ENCODE results near the gene EMC10.
"Not testable (repeated sequence)": the region's sequence is repeated elsewhere in the genome, so short reads cannot be mapped to it uniquely, and the experiment has no call there.

EMC10 gene

DNA sequence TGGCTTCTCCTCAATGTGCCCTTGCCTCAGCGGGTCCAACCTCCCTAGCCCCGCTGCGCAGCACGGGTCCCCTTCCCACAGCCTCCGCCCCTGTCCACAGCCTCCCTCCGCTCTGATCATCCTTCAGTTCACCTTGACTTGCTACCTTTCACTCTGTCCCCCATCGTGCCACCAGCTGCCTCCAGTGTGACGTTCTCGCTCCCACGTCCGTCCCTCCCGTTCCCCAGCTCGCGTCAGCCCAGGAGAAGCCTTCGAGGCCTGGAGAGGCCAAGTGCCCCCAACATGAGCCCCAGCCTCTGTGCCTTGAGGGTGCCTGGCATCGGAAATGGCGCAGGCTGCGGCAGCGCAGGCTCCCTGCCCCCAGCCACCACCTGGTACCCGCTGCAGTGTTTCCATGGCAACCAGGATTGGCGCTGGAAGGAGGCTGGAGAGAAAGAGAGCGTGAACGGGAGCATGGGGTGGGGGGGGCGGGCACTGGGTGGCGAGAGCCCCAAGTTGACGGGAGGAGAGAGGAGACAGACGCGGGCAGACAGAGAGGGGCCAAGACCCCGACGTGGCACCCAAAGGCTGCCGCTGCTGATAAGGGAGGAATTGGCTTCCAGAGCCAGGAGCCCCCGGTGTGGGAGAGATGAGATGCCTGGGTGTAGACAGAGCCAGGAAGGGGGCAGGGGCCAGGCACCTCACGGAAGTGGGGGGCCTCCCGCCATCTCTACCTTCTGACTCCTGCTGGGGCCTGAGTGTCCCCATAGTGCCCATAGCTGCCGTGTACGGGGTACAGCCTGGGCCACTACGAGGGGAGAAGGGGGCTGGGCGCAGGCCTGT is 38.2 kb downstream of the EMC10 start:
- DNase-seq (ENCODE audit: low read depth): no peak

DNA sequence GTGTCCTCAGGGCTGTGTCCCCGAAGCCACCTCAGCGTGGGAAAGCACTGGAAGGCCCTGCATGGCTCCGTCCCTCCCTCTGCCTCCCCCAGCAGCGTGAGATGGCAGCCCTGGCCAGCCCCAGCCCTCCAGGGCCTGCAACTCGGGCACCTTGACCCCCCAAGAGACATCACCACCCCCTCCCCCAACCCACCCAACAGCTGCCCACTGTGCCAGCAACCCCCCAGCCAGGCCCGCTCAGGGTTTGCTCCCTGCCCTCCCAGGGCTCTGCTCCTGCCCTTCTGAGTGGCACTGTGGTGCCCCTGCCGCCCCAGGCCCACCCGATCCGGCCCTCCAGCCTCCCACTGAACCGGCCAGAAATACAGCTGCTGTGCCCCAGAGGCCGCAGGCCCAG is 38.9 kb downstream of the EMC10 start:
- DNase-seq (ENCODE audit: low read depth): no peak

DNA sequence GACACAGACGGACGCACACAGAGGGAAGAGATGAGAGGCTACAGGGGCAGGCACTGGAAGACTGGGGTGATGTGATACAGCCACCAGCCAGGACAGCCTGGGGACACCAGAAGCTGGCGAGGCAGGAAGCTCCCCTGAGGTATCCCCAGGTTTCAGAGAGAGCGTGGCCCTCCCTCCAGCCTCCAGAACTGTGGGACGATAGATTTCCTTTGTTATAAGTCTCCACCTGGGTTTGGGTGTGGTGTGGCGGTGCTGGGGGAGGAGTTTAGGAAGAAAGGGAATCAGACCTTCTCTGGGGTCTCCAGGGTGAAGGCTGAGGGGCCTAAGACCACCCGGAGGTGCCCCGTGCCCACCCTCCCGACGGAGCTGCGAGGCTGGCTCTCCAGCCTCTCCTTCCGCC is 40.1 kb downstream of the EMC10 start:
- no peak for DNase-seq (ENCODE audit: low read depth)

DNA sequence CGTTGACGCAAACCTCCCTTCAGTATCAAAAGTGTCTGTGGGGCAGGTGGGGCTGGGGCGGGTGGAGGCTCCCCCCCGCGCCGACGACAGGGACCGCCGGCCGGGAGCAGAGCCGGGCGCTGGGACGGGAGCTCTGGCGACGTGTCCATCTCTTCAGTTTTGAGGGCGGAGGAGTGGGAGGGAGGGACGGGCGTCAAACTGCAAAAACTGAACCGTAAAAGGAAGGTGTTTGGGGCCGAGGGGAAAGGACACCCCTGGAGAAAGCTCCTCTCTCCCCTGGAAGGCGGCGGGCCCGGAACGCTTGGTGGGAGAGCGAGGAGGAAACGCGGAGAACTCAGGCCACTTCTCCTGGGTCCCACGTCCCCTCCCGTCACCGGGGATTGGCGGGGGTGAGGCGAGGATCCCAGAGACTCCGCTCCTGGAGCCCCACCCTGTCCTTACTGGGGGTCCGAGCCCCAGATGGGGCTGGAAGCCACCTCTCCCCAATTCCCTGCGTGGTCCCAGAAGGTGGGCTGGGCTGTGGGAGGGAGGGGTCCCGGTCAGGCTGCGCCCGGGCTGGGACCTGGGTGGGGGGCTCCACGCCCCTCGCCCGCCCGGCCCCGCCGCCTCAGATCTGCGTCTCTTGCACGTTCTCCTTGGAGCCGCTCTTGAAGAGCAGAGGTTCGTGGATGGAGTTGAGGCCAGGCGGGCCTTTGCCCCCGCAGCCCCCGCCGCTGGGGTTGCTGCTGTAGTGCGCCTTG is 40.8 kb downstream of the EMC10 start:
- no peak for DNase-seq (ENCODE audit: low read depth)

DNA sequence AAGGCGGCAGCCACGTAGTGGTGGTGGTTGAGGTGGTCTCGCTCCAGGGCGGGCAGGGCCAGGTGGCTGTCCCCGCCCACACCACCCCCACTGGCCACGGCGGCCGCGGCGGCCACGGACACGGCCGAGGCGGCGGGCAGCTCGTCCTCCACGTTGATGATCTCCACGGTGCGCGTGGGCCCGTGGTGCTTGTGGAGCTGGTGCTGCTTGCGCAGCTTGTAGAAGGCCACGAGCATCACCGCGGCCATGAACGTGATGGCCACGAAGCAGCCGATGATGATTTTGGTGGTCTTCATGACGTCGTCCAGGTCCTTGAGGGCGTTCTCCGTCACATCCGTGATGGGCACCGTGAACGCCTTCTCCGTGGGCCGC is 41.4 kb downstream of the EMC10 start:
- DNase-seq (ENCODE audit: low read depth): no peak

DNA sequence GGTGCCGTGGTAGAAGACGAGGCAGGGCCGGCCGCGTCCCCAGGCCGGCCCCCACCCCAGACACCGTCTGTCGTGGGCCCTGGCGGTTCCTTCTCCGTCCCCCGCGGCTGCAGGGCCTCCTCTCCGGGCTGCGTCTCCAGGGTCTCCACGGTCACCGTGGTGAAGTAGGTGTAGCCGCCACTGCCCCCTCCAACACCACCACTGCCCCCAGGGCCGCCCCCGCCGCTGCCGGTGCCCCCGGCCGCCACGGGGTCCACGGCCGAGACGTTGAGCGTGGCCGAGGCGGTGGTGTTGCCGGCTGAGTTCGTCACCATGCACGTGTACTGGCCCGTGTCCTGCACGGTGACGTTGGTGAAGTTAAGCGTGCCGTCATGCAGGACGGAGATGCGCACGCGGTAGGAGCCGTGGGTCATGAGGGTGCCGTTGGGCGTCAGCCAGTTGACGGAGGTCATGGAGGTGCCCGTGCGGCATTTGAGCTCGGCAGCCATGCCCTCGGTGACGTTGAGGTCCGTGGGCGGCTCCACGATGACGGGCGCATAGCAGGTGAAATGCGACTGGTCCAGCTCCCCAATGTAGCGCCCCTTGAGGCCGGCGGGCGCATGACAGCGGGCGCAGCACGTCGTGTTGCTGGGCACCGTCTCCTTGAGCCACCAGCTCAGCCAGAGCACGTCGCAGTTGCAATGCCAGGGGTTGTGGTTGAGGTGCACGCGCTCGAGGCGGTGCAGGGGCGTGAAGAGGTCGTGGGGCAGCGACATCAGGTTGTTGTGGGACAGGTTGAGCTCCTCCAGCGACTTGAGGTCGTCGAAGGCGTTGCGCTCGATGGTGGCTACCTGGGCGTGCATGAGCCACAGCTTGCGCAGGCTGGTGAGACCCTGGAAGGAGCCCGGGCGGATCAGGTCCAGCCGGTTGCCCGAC is 42.0 kb downstream of the EMC10 start:
- no peak for DNase-seq (ENCODE audit: low read depth)

DNA sequence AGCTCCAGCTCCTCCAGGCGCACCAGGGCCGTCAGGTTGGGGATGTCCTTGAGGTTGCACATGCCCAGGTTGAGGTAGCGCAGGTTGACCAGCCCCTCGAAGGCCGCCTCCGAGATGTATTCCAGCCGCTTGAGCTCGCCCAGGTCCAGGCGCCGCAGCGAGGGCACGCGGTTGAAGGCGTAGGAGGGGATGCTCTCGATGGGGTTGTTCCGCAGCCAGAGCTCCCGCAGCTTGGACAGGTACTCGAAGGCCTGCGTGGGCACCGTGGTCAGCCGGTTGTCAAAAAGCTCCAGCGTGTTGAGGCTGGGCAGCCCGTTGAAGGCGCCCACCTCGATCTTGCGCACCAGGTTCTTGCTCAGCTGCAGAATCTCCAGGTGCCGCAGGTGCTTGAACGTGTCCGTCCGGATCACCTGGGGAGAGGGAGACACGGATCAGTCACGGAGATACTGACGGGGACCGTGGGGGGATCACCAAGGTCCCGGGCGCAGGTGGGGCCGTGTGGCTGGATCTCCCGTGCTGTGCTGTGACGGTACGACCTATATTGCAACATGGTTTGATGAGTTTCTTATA is 42.8 kb downstream of the EMC10 start:
- DNase-seq (ENCODE audit: low read depth): no peak

DNA sequence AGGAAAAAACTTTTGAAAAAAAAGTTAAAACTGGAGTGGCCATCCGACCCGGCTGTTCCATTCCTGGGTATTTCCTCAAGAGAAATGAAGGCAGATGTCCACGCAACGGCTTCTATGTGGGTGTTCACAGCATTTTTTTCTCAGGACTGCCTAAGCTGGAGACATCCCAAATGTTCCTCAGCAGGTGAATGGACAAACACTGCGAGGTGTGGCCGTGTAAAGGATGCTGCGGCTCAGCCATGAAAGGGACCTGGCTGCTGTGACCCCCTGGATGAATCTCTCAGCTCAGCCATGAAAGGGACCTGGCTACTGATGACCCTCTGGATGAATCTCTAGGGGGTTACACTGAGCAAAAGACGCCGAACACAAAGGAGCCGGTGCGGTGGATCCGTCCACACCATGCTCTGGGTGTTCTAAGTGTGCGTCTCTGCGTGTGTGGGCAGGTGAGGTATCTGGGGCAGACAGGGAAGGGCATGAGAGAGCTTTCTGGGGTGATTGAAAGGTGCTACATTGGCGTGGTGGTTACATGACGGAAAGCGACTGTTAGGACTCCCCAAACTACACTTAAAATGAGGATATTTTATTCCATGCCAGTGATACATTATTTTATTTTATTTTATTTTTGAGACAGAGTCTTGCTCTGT is 44.6 kb downstream of the EMC10 start:
- no peak for DNase-seq (ENCODE audit: low read depth)

DNA sequence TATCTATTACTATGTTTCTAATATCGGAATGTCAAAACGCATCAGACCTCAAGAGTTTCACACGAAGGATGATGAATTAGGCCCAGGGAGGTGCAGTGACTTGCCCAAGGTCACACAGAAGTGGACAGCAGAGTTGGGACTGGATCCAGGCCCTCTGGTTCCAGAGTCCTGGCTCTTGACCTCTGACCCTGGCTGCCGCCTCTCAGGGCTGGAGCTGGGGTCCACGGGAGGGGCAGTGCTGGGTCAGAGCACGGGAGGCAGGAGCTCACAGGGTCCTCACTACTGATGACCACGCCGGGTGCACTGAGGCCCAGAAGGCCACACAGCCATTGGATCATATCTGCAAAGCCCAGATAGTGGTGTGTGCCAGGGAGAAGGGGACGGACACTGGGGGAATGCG is 46.6 kb downstream of the EMC10 start:
- DNase-seq (ENCODE audit: low read depth): no peak

DNA sequence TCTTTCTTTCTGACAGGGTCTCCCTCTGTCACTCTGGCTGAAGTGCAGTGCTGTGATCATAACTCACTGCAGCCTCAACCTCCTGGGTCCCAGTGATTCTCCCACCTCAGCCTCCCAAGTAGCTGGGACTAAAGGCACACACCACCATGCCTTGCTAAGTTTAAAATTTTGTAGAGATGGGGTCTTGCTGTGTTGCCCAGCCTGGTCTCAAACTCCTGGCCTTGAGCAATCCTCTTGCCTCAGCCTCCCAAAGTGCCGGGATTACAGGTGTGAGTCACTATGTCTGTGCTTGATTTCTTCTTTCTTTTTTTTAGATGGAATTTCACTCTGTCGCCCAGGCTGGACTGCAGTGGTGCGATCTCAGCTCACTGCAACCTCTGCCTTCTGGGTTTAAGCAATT is 51.7 kb downstream of the EMC10 start:
- not testable (repeated sequence) for DNase-seq (ENCODE audit: low read depth)

DNA sequence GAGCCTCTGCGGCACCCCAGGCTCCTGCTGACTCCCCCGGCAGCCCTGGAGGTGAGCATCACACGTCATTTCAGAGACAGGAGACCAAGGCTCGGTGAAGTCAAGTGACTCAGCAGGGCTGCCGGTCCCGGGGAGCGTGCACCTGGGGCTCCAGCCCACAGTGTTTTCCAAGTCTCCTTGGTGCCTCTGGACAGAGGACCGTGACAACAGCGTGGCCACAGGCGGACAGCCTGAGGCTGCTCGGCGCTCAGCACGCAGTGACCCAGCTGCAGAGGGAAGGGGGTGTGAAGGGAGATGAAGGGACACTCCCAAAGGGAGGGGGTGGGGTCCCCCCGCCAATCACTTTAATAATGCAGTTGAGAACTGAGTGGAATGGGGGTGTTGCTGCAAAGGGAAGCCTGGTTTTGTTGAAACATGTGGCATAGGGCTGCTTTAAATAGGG is 54.9 kb downstream of the EMC10 start:
- DNase-seq (ENCODE audit: low read depth): no peak

DNA sequence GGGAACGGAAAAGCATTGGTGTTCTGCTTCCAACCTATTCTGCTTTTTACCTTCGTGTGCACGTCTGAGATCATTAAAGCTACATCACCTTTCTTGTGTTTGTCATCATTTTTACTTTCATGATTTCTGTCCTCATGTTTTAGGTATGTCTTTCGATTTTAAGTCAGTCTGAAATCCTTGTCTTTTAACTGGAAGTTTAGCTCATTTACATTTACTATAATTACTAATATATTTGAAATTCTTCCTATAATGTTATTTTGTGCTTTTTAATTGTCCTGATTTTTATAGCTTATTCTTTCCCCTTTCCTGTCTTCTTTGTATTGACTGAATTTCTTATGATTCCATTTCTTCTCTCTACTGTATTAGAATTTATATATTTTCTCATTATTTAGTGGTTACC is 56.6 kb downstream of the EMC10 start:
- DNase-seq (ENCODE audit: low read depth): no peak

DNA sequence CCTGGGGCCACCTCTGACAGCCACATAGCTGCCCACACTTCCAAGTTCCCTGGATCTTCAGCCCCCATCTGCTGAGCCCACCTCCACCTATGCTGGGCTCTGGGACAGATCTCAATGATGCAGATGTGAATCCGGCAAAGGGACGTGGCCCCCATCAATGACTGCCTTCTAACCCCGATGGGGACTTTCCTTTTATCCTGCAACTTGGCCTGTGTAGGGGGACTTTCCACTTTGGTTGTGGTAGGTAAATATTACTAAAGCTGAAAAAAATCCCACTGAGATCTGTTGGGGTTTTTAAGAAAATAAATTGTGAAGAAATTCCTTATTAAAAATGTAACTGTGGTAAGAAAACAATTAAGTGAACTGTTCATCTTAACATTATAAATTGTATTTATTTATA is 58.2 kb downstream of the EMC10 start:
- no peak for DNase-seq (ENCODE audit: low read depth)

DNA sequence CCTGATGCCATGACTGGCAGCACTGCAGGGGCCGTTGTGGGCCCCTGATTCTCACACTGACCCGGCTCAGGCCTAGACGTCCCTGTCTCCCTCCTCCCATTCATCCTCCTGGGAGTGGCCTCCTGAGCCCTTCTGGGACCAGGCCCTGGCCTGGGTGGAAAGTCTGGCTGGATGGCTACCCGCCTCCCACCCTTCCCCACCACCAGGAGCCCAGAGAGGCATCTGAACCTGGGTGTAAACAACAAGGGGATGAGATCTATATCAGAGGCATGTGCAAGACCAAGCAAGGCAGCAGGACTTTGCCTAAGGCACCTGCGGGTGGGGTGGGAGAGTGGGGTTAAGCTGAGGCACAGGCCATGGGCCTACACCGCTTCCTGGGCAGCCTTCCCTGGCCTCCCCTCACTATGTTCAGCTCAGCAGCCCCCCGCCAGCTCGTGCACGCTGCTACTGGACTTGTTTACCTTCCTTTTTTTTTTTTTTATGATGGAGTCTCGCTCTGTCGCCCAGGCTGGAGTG is 59.4 kb downstream of the EMC10 start:
- DNase-seq (ENCODE audit: low read depth): no peak

DNA sequence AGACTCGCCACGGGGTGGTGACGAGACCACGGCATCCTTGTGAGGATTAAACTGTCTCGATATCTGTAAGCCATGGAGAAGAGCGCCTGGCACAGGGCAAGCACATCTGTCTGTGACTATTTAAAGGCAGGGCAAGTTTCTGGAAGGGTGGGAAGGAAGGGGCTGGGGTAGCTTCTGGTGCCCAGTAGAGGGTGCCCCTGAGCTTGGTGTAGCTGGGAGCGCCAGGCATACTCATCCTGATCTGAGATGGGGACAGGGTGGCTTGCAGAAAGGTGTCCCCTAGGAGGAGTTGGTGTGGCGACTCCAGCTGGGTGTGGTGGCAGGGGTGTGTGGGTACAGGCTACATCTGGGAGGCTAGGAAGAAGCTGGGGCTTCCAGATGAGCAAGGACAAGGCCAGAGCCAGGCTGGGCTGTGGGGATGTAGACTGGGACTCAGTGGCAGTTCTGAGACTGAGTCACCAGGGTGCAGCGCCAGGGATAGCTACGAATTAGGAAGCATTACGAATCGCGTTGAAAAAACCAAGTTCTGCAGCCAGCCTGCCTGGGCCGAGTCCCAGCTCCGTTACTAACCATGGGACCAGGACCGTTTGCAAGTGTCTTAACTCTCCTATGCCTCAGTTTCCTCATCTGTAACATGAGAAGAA is 60.5 kb downstream of the EMC10 start:
- no peak for DNase-seq (ENCODE audit: low read depth)

DNA sequence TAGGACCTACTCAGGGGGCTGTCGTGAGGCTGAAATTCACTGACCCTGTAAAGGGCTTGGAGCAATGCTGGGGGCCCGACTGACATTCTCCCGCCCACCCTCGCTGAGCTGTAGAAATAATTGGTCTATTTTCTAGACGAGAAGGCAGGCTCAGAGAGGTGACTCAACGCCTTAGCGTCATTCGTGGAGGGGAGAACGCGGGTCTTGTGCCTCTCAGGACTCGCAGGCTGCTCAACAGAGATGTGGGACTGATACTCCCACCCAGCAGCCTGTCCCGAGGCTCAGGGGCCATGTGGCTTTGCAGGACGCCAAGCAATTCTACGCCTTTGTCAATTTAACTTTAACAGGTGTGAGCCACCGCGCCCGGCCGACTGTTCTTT is 61.0 kb downstream of the EMC10 start:
- DNase-seq (ENCODE audit: low read depth): no peak

DNA sequence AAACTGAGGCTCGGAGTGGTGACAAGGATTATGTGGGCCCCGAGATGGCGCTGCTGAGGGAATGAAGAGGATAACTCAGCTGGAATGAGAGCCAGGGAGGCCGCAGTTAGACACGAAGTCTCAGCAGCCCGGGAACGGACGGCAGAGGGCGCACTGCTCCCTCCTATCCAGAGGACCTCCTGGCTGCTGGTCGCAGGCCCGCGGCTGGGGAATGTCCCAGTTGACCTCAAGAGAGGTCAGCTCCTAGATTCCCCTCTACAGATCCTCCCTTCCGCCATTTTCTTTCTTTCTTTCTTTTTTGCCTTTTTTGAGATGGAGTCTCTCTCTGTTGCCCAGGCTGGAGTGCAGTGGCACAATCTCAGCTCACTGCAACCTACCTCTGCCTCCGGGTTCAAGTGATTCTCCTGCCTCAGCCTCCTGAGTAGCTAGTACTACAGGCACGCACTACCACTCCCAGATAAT is 61.5 kb downstream of the EMC10 start:
- peak; percentile 26 for DNase-seq (ENCODE audit: low read depth)

Measured in stimulated activated CD8-positive, alpha-beta memory T cell treated with anti-CD3 and anti-CD28 coated beads, Interleukin-12 subunit alpha, Interleukin-12 subunit beta, amount 100 ng/mL, for 4 hours (primary cell).